ENCODE data around the gene PLEKHH3.

- TF ChIP-seq CTCF (IDR thresholded peaks at IDR 0.05) (no peak), POLR2A (IDR thresholded peaks at IDR 0.05) (no peak)
These were observed 37.2 kb downstream of the PLEKHH3 start for GRCh38 chr17:42639525-42640113.
